Esophagus squamous epithelium (tissue), 4 donors: Measurements from ENCODE around the gene DNAH11.

ENCODE experiments used
- CTCF ChIP-seq, 6 experiments: fragments of 450-650 bp in 4 of 6; fragments of 200-600 bp in 2 of 6; sonication (generic) in 2 of 6; IDR thresholded peaks; one replicate each; pipeline ENCODE4 v1.5.1; 2016 to 2019; ENCODE audit warnings: antibody characterized with exemption in 6 of 6, mild to moderate bottlenecking in 4 of 6, moderate library complexity in 4 of 6
- POLR2A ChIP-seq, 4 donors: fragments of 450-650 bp; IDR thresholded peaks; one replicate each; pipeline ENCODE4 v1.6.1; 2017; ENCODE audit warnings: antibody characterized with exemption in 4 of 4, mild to moderate bottlenecking in 4 of 4, moderate library complexity in 3 of 4

GRCh38 chr7:21656081-21656480 is 113.2 kb downstream of the DNAH11 start:
- TF ChIP-seq CTCF (IDR thresholded peaks at IDR 0.05) (no peak), POLR2A (IDR thresholded peaks at IDR 0.05) (no peak)
